ENCODE data around the gene RIMBP2.

RIMBP2 gene

GRCh38 chr12:130672089-130672820 is 43.8 kb downstream of the RIMBP2 start:
- peaks cover 20 to 53% (median 38%) of the 10 kb centered on the region in 11 experiments for H3K9me3 ChIP-seq (replicated peaks in 1 of 11)
- no peak for TF ChIP-seq Cebpa-rat (IDR thresholded peaks at IDR 0.05)
- no peaks in the 10 kb centered on the region for H3K27me3 ChIP-seq
- no peak overlapping the region for H3K4me2 ChIP-seq
- no peaks in the 10 kb centered on the region for H4K20me1 ChIP-seq
- no peak overlapping the region for H3K4me3 ChIP-seq
- H3K27ac ChIP-seq, result no peak overlapping the region
- no peaks in the 10 kb centered on the region for H3K36me3 ChIP-seq
- no peaks in the 10 kb centered on the region for H3K4me1 ChIP-seq
- H3K9ac ChIP-seq, result no peak overlapping the region

GRCh38 chr12:130671556-130671955 is 44.5 kb downstream of the RIMBP2 start:
- no peak for TF ChIP-seq Cebpa-rat (IDR thresholded peaks at IDR 0.05)
- Histone ChIP-seq H3K4me2 (no peak overlapping the region), H3K27ac (no peak overlapping the region), H3K4me3 (no peak overlapping the region), H3K9me3 (replicated peaks in 1 of 11) (peaks cover 21 to 52% (median 40%) of the 10 kb centered on the region in 11 experiments), H3K4me1 (no peaks in the 10 kb centered on the region), H3K27me3 (no peaks in the 10 kb centered on the region), H3K9ac (no peak overlapping the region), H4K20me1 (no peaks in the 10 kb centered on the region), H3K36me3 (no peaks in the 10 kb centered on the region)

DNA sequence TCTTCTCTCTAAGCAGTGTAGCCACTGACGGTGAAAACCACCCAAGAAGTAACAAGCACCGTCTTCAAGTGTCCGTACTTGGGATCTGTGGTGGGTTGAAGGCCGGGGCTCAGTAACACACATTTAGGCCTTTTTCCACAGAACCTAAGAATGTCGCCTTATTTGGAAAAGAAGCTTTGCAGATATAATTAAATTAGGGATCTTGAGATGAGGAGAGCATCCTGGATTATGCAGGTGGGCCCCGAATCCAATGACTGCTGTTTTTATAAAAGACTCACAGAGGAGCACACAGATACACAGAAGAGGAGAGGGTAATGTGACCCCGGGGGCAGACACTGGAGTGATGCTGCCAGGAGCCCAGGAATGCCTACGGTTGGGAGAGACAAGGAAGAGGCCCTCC is 46.3 kb downstream of the RIMBP2 start:
- Histone ChIP-seq H4K20me1 (no peaks in the 10 kb centered on the region), H3K4me2 (no peak overlapping the region), H3K9ac (no peak overlapping the region), H3K9me3 (replicated peaks in 1 of 11) (peaks cover 15 to 36% (median 31%) of the 10 kb centered on the region in 11 experiments), H3K4me1 (peaks cover 7 to 16% (median 14%) of the 10 kb centered on the region in 10 experiments; a peak in 19 of 20 replicates), H3K27ac (no peak overlapping the region), H3K36me3 (no peaks in the 10 kb centered on the region), H3K4me3 (no peak overlapping the region), H3K27me3 (no peaks in the 10 kb centered on the region)
- TF ChIP-seq Cebpa-rat (IDR thresholded peaks at IDR 0.05), result no peak

GRCh38 chr12:130669205-130669557 is 46.9 kb downstream of the RIMBP2 start:
- H3K9ac ChIP-seq, result no peak overlapping the region

GRCh38 chr12:130668286-130669204 is 47.6 kb downstream of the RIMBP2 start:
- peaks cover 10 to 27% (median 19%) of the 10 kb centered on the region in 10 experiments; a peak in 19 of 20 replicates for H3K4me1 ChIP-seq
- peaks cover 15 to 36% (median 31%) of the 10 kb centered on the region in 11 experiments for H3K9me3 ChIP-seq (replicated peaks in 1 of 11)
- H3K36me3 ChIP-seq, result no peaks in the 10 kb centered on the region
- no peak overlapping the region for H3K27ac ChIP-seq
- no peak overlapping the region for H3K9ac ChIP-seq
- H3K27me3 ChIP-seq, result no peaks in the 10 kb centered on the region
- H3K4me3 ChIP-seq, result no peak overlapping the region
- H4K20me1 ChIP-seq, result no peaks in the 10 kb centered on the region
- H3K4me2 ChIP-seq, result no peak overlapping the region
- TF ChIP-seq Cebpa-rat (IDR thresholded peaks at IDR 0.05), result no peak

More at GRCh38 chr12:130669205-130669557, 46.9 kb downstream of the RIMBP2 start:
- H4K20me1 ChIP-seq, result no peaks in the 10 kb centered on the region
- H3K27me3 ChIP-seq, result no peaks in the 10 kb centered on the region
- no peaks in the 10 kb centered on the region for H3K36me3 ChIP-seq
- H3K9me3 ChIP-seq (replicated peaks in 1 of 11), result peaks cover 15 to 36% (median 31%) of the 10 kb centered on the region in 11 experiments
- no peak overlapping the region for H3K4me2 ChIP-seq
- no peak overlapping the region for H3K27ac ChIP-seq
- H3K4me3 ChIP-seq, result no peak overlapping the region
- peaks cover 7 to 21% (median 15%) of the 10 kb centered on the region in 10 experiments; a peak in 19 of 20 replicates for H3K4me1 ChIP-seq
- no peak for TF ChIP-seq Cebpa-rat (IDR thresholded peaks at IDR 0.05)

DNA sequence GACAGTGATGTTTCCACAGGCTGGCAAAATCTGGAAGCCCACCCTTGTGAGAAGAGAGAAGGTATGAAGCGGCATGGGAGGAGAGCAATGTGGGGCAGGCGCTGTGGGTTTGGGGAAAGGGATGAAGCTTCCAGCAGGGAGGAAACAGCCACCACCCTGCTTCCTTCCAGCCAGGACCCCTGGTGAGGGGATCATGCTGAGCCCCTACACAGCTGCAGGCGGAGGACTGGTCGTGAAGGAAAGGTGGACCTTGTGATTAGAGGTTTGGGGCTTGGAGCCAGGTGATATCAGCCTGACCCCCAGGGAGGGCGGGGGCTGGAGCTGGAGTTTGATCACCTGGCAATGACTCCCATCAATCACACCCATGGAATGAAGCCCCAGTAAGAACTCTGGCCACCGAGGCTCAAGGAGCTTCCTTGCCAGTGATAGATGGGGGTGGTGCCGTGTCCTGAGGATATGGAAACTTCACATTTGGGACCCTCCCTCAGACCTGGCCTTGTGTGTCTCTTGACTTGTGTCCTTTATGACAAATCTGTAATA is 48.6 kb downstream of the RIMBP2 start:
- no peak for TF ChIP-seq Cebpa-rat (IDR thresholded peaks at IDR 0.05)
- Histone ChIP-seq H3K27ac (no peak overlapping the region), H3K4me3 (no peak overlapping the region), H3K27me3 (no peaks in the 10 kb centered on the region), H3K9me3 (replicated peaks in 1 of 11) (peaks cover 15 to 36% (median 31%) of the 10 kb centered on the region in 11 experiments), H3K4me1 (peaks cover 12 to 38% (median 28%) of the 10 kb centered on the region in 10 experiments; a peak in 19 of 20 replicates), H3K36me3 (no peaks in the 10 kb centered on the region), H3K9ac (no peak overlapping the region), H4K20me1 (no peaks in the 10 kb centered on the region), H3K4me2 (no peak overlapping the region)

GRCh38 chr12:130666645-130667044 is 49.5 kb downstream of the RIMBP2 start:
- no peak for TF ChIP-seq Cebpa-rat (IDR thresholded peaks at IDR 0.05)
- Histone ChIP-seq H3K36me3 (no peaks in the 10 kb centered on the region), H3K27ac (no peak overlapping the region), H3K9me3 (replicated peaks in 1 of 11) (peaks cover 15 to 36% (median 31%) of the 10 kb centered on the region in 11 experiments), H3K4me3 (no peak overlapping the region), H3K4me1 (peaks cover 12 to 38% (median 28%) of the 10 kb centered on the region in 10 experiments; a peak in 19 of 20 replicates), H3K4me2 (no peak overlapping the region), H3K9ac (no peak overlapping the region), H3K27me3 (no peaks in the 10 kb centered on the region), H4K20me1 (no peaks in the 10 kb centered on the region)

DNA sequence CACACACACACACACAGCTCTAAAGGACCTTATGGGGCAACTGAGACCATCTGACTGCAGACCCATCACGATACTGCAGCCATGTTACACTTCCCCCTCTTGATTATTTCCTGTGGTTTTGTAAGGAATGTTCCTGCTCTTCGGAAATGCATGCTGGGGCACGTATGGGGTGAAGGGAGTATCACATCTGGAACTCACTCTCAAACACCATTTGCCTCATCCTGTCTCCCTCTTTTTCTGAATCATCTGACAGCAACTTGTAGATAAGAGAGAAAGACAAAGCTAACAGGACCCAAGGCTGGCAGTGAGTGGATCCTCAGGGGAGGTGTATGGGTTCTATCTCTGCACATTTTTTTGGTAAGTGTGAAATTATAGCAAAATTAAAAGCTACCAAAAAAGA is 50.3 kb downstream of the RIMBP2 start:
- Histone ChIP-seq H3K27me3 (no peaks in the 10 kb centered on the region), H3K9me3 (replicated peaks in 1 of 11) (peaks cover 15 to 34% (median 29%) of the 10 kb centered on the region in 11 experiments), H3K27ac (no peak overlapping the region), H3K4me3 (no peak overlapping the region), H4K20me1 (no peaks in the 10 kb centered on the region), H3K36me3 (no peaks in the 10 kb centered on the region), H3K9ac (no peak overlapping the region), H3K4me2 (peak overlapping the region; percentile 18 to 56 (median 43); a peak in 20 of 22 replicates), H3K4me1 (peaks cover 12 to 38% (median 28%) of the 10 kb centered on the region in 10 experiments; a peak in 19 of 20 replicates)
- TF ChIP-seq Cebpa-rat (IDR thresholded peaks at IDR 0.05), result no peak

GRCh38 chr12:130664772-130665171 is 51.3 kb downstream of the RIMBP2 start:
- Histone ChIP-seq H3K4me1 (peaks cover 12 to 41% (median 28%) of the 10 kb centered on the region in 10 experiments; a peak in 19 of 20 replicates), H3K27me3 (no peaks in the 10 kb centered on the region), H3K9ac (no peak overlapping the region), H3K36me3 (no peaks in the 10 kb centered on the region), H3K9me3 (replicated peaks in 1 of 11) (peaks cover 15 to 27% (median 25%) of the 10 kb centered on the region in 11 experiments), H3K27ac (no peak overlapping the region), H3K4me2 (peak overlapping the region in 3 of 11 experiments; percentile 39 to 51 (median 47); a peak in 3 of 22 replicates), H4K20me1 (no peaks in the 10 kb centered on the region; a peak in 1 of 22 replicates), H3K4me3 (no peak overlapping the region)
- no peak for TF ChIP-seq Cebpa-rat (IDR thresholded peaks at IDR 0.05)
